ENCODE results near the gene FAT2. TPM values are rescaled to one million over a fixed set of nuclear protein-coding genes. Genes with fewer than 3 reads are reported as not detected.

FAT2 gene
- total and polyA plus RNA-seq, 10 of the 15 experiments (the other 5 are each of a cell fraction or from before 2014, with no cell fraction given), result 0.01 to 0.06 (median 0.03) TPM; not detected in 3

- no peak for TF ChIP-seq IRF5 (IDR thresholded peaks at IDR 0.05; ENCODE audit: borderline replicate concordance)
- no peak for TF ChIP-seq STAT3 (IDR thresholded peaks at IDR 0.05; ENCODE audit: low read depth, low read length)
These were observed 29.3 kb upstream of the FAT2 start (continued) for GRCh38 chr5:151620461-151620840.

- POLR2A ChIA-PET, result interaction anchor here (1.0 kb wide), 1 partner anchor 11 kb away, joined by 3 read pairs; no protein-coding TSS in a partner anchor
- Histone ChIP-seq H3K27ac (ENCODE audit: control insufficient read depth, insufficient read depth) (no peak overlapping the region), H3K36me3 (ENCODE audit: control insufficient read depth in 2 of 2, insufficient read depth in 2 of 2, low read length in 1 of 2) (no peaks in the 10 kb centered on the region), H4K20me1 (ENCODE audit: control insufficient read depth, insufficient read depth) (no peaks in the 10 kb centered on the region), H3K27me3 (replicated peaks in 1 of 2; ENCODE audit: control insufficient read depth in 2 of 2, insufficient read depth in 2 of 2, low read length in 1 of 2) (no peaks in the 10 kb centered on the region; a peak in 1 of 4 replicates), H2AFZ (ENCODE audit: control insufficient read depth, low read depth, low read length) (no peak overlapping the region), H3K9me3 (replicated peaks; ENCODE audit: control insufficient read depth, insufficient read depth, low read length) (no peaks in the 10 kb centered on the region), H3K4me1 (ENCODE audit: control insufficient read depth, insufficient read depth, low read length) (peaks cover 5% of the 10 kb centered on the region), H3K9ac (ENCODE audit: control insufficient read depth, insufficient read depth, low read length) (no peak overlapping the region), H3K4me3 (no peak overlapping the region), H3K79me2 (ENCODE audit: control insufficient read depth, insufficient read depth, low read length) (no peaks in the 10 kb centered on the region), H3K4me2 (ENCODE audit: control insufficient read depth, insufficient read depth) (no peak overlapping the region)
- TF ChIP-seq MXI1 (IDR thresholded peaks at IDR 0.05; ENCODE audit: low read depth, low read length) (no peak), ZNF24 (IDR thresholded peaks at IDR 0.05) (no peak), CEBPZ (IDR thresholded peaks at IDR 0.05; ENCODE audit: low read depth, low read length) (no peak), SIN3A (IDR thresholded peaks at IDR 0.05; ENCODE audit: low read depth, low read length) (no peak), IKZF2 (IDR thresholded peaks at IDR 0.05) (no peak)
- 36% methylated on average over 6 of the region's 6 CpGs for WGBS (ENCODE audit: insufficient coverage, insufficient replicate concordance, low lambda C conversion rate, missing lambda C conversion rate)
- DNase-seq (ENCODE audit: low read depth, low spot score) (no peak), FAIRE-seq (no peak), ATAC-seq (no peak)
- in situ Hi-C loops (cut with MboI), result no loop called here
- SMC1A ChIA-PET (ENCODE audit: uncharacterized antibody, unreplicated experiment), result interaction anchor here (0.9 to 2.1 kb wide), 3 partner anchors 10 to 32 kb away, joined by 3 to 9 read pairs (median 6); no protein-coding TSS in a partner anchor
- BruUV-seq (replicated peaks), result no TSS peak
- RAD21 ChIA-PET (ENCODE audit: unreplicated experiment), result interaction anchor here (0.7 to 3.4 kb wide), 3 partner anchors 29 to 41 kb away, joined by 3 to 17 read pairs (median 3); no protein-coding TSS in a partner anchor
- intact Hi-C loops (cut with micrococcal nuclease; ENCODE audit: unreplicated experiment), result no loop called here
- CTCF ChIA-PET, result interaction anchor here (1.1 to 2.0 kb wide), 2 partner anchors 97 to 101 kb away, joined by 3 to 7 read pairs; no protein-coding TSS in a partner anchor
These were observed 28.8 kb upstream of the FAT2 start for GRCh38 chr5:151619812-151620460.
